Tibial artery (tissue), 4 donors: ENCODE measurements around the gene PCDHGA2.
"Not testable (repeated sequence)": the region's sequence is repeated elsewhere in the genome, so short reads cannot be mapped to it uniquely, and the experiment has no call there.

Experiments
- DNase-seq, 2 donors: peaks; one replicate each; pipeline ENCODE4 v3.0.0-alpha.2; 2019
- H3K27ac ChIP-seq, 2 donors: fragments of 200-600 bp; sonication (generic) in 1 of 2; 1 replicate in 1 of 2; 2 replicates in 1 of 2; pipeline ENCODE4 v1.5.1; 2018 to 2019; ENCODE audit warnings: mild to moderate bottlenecking in 1 of 2
- H3K27me3 ChIP-seq, 2 donors: fragments of 200-600 bp; sonication (generic) in 1 of 2; one replicate each; pipeline versions ENCODE4 v1.5.1 to v1.6.0; 2016 to 2019
- H3K36me3 ChIP-seq, 3 donors: fragments of 200-600 bp; sonication (generic) in 2 of 3; one replicate each; pipeline ENCODE4 v1.5.1; 2016 to 2019; ENCODE audit warnings: mild to moderate bottlenecking in 2 of 3
- H3K4me1 ChIP-seq, 4 donors: fragments of 200-600 bp; sonication (generic) in 2 of 4; 1 replicate in 3 of 4; 2 replicates in 1 of 4; pipeline ENCODE4 v1.5.1; 2016 to 2019
- H3K4me3 ChIP-seq, 2 donors: fragments of 200-600 bp; sonication (generic) in 1 of 2; 1 replicate in 1 of 2; 2 replicates in 1 of 2; pipeline ENCODE4 v1.5.1; 2018 to 2019; ENCODE audit warnings: mild to moderate bottlenecking in 2 of 2
- H3K9me3 ChIP-seq, 3 donors: fragments of 200-600 bp; sonication (generic) in 1 of 3; one replicate each; pipeline ENCODE4 v1.5.1; 2016 to 2019
- intact Hi-C: fragments of 100-400 bp; cut with DNase I; formaldehyde crosslinking; loops from one replicate; pipeline ENCODE4 v1.15.0; 2023; ENCODE audit warnings: low total_unique reads
- TF ChIP-seq, protein P1 (sequence below), 2 experiments: fragments of 200-600 bp in 1 of 2; fragments of 450-650 bp in 1 of 2; IDR thresholded peaks; one replicate each; pipeline ENCODE4 v1.5.1; 2017 to 2019; ENCODE audit warnings: antibody characterized with exemption in 2 of 2, mild to moderate bottlenecking in 1 of 2, moderate library complexity in 1 of 2

PCDHGA2 gene

GRCh38 chr5:141338538-141339306 is at the start of gene PCDHGA2:
Gene PCDHGA2 (plus strand): TSS chr5:141338760.
- DNase-seq, result no peak
- TF ChIP-seq, protein P1, sequence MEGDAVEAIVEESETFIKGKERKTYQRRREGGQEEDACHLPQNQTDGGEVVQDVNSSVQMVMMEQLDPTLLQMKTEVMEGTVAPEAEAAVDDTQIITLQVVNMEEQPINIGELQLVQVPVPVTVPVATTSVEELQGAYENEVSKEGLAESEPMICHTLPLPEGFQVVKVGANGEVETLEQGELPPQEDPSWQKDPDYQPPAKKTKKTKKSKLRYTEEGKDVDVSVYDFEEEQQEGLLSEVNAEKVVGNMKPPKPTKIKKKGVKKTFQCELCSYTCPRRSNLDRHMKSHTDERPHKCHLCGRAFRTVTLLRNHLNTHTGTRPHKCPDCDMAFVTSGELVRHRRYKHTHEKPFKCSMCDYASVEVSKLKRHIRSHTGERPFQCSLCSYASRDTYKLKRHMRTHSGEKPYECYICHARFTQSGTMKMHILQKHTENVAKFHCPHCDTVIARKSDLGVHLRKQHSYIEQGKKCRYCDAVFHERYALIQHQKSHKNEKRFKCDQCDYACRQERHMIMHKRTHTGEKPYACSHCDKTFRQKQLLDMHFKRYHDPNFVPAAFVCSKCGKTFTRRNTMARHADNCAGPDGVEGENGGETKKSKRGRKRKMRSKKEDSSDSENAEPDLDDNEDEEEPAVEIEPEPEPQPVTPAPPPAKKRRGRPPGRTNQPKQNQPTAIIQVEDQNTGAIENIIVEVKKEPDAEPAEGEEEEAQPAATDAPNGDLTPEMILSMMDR (IDR thresholded peaks at IDR 0.05), result peak; percentile 24 to 26
- no peaks in the 10 kb centered on the region for H3K4me1 ChIP-seq
- no peaks in the 10 kb centered on the region for H3K27me3 ChIP-seq
- H3K9me3 ChIP-seq, result peaks cover 0 to 96% (median 66%) of the 10 kb centered on the region in 3 donors
- H3K27ac ChIP-seq, result no peak within 1 kb of the TSS
- intact Hi-C loops, result no loop called here
- H3K36me3 ChIP-seq, result peaks cover 0 to 22% (median 15%) of the 10 kb centered on the region in 3 donors
- H3K4me3 ChIP-seq, result peak within 1 kb of the TSS; percentile 31 to 38

GRCh38 chr5:141298376-141298775 is 40.2 kb upstream of the PCDHGA2 start:
- H3K27ac ChIP-seq, result no peak overlapping the region

DNA sequence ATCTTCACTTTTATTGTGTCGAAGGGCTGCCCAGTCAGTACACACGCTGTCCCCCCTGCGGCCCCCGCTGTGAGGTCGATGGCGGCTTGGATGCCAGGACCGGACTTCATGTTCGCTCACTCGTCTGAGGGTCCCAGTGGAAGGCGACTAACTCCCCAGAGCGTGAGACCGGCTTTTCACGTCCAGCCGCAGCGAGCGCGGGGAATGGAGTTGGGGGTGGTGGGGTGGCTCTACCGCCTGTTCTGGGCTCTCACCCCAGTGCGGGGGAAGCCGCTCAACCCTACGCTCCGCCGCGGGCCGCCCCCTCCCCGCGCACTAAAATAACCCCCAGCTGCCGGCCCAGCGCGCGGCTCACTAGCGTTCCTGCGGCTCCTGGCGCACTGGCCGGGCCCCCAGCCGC is 34.8 kb upstream of the PCDHGA2 start, which contains the start of gene SLC25A2:
TSS of gene SLC25A2 (minus strand) at position 294 of the 400 bp plus-strand sequence. CDS start at position 110, 184 bp downstream.
- DNase-seq, result no peak
- peaks cover 5 to 100% (median 94%) of the 10 kb centered on the region in 3 donors for H3K9me3 ChIP-seq
- no peak within 1 kb of the TSS for H3K27ac ChIP-seq
- H3K27me3 ChIP-seq, result no peaks in the 10 kb centered on the region
- H3K36me3 ChIP-seq, result peaks cover 6 to 53% (median 37%) of the 10 kb centered on the region in 3 donors
- no peaks in the 10 kb centered on the region for H3K4me1 ChIP-seq
- no peak within 1 kb of the TSS for H3K4me3 ChIP-seq
- TF ChIP-seq, protein P1 (IDR thresholded peaks at IDR 0.05), result no peak
- intact Hi-C loops, result no loop called here

More at GRCh38 chr5:141298376-141298775, 40.2 kb upstream of the PCDHGA2 start:
- intact Hi-C loops, result no loop called here
- DNase-seq, result no peak
- Histone ChIP-seq H3K9me3 (peaks cover 3 to 100% (median 91%) of the 10 kb centered on the region in 3 donors), H3K27me3 (no peaks in the 10 kb centered on the region), H3K4me3 (no peak overlapping the region), H3K36me3 (peaks cover 12 to 72% (median 60%) of the 10 kb centered on the region in 3 donors), H3K4me1 (no peaks in the 10 kb centered on the region)
- TF ChIP-seq, protein P1 (IDR thresholded peaks at IDR 0.05), result no peak

- peaks cover 6 to 50% (median 29%) of the 10 kb centered on the region in 3 donors for H3K36me3 ChIP-seq
- no peaks in the 10 kb centered on the region for H3K4me1 ChIP-seq
- H3K27ac ChIP-seq, result no peak overlapping the region
- H3K4me3 ChIP-seq, result no peak overlapping the region
- H3K27me3 ChIP-seq, result no peaks in the 10 kb centered on the region
- TF ChIP-seq, protein P1 (IDR thresholded peaks at IDR 0.05), result no peak
- no peak for DNase-seq
- H3K9me3 ChIP-seq, result peaks cover 10 to 100% (median 89%) of the 10 kb centered on the region in 3 donors
- intact Hi-C loops, result no loop called here
These were observed 31.9 kb upstream of the PCDHGA2 start for GRCh38 chr5:141306630-141307029.

- Histone ChIP-seq H3K4me1 (no peaks in the 10 kb centered on the region), H3K9me3 (peaks cover 22 to 100% (median 73%) of the 10 kb centered on the region in 3 donors), H3K27ac (no peak overlapping the region), H3K27me3 (no peaks in the 10 kb centered on the region), H3K36me3 (peaks cover 45 to 79% (median 74%) of the 10 kb centered on the region in 3 donors), H3K4me3 (no peak overlapping the region)
- DNase-seq, result no peak
- intact Hi-C loops, result no loop called here
- TF ChIP-seq, protein P1 (IDR thresholded peaks at IDR 0.05), result no peak
These were observed 24.8 kb upstream of the PCDHGA2 start for GRCh38 chr5:141313711-141314110.

DNA sequence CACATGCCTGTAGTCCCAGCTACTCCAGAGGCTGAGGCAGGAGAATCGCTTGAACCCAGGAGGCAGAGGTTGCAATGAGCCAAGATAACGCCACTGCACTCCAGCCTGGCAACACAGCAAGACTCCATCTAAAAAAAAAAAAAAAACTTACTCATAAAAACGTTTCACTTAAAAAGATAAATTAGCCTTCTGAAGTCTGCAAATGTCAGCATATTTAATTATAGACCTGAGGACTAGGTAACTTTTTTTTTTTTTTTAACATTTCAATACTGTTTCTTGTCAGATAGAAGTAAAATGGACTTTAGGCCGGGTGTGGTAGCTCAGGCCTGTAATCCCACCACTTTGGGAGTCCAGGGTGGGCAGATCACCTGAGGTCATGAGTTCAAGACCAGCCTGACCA is 21.6 kb upstream of the PCDHGA2 start:
- DNase-seq, intact Hi-C loops, H3K4me3 ChIP-seq, H3K27me3 ChIP-seq, H3K27ac ChIP-seq: not testable (repeated sequence)
- Histone ChIP-seq H3K4me1 (peaks cover 0 to 12% (median 3%) of the 10 kb centered on the region in 4 donors), H3K36me3 (peaks cover 55 to 79% (median 78%) of the 10 kb centered on the region in 3 donors), H3K9me3 (peaks cover 22 to 86% (median 59%) of the 10 kb centered on the region in 3 donors)
